Measurements from ENCODE around the gene CHCHD3.

The CHCHD3 gene

DNA sequence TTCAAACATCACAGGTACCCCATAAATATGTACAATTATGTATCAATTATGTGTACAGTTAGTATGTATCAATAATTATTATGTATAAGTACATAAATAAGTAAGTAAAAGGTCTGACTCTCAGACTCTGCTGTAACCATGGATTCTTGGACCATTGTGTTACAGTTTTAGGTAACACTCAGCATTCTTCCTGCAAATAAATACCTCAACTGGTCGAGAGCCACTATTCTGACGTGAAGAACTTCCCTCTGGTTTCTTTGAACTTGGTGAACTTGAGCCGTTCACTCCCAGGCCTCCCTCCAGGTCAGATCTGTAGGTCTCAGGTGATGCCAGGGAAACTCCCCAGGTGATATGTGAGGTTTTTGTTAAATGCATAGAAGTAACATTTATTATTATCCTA lies 313.8 kb downstream of the CHCHD3 start:
- no peak for DNase-seq (ENCODE audit: low read depth)

DNA sequence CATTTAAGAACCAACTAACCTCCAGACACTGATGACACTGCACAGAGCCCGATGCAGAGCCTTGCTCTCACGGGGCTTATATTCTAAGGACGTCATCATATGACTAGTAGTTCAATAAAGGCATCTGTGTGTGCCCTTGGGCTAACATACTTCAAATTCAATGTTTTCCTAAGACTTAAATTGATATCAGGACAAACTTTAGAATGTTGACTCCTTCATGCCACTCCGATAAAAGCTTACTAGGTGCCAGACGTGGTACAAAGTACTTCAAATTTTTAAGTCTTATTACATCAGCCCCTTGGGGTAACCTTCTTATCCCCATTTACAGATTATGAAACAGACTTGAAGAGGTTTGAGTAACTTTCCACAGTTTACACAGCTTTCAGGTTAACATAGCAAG lies 314.5 kb downstream of the CHCHD3 start:
- DNase-seq (ENCODE audit: low read depth): no peak

DNA sequence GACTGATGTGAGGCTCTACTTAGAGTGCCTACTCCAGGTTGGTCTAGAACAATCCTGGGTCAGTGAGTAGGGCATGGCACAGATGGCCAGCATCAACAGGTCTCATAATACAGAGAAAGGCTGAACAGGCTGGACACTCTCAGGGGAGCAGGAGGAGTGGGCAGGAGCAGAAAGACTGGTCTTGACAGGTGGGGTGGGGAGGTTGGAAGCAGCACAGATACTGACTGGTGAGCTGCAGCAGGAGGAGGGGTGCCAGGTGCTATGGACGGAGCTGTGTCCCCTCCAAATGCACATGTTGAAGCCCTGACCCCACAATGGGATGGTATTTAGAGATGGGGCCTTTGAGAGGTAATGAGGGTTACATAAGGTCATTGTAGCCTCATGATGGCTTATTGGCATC lies 315.2 kb downstream of the CHCHD3 start:
- no peak for DNase-seq (ENCODE audit: low read depth)

DNA sequence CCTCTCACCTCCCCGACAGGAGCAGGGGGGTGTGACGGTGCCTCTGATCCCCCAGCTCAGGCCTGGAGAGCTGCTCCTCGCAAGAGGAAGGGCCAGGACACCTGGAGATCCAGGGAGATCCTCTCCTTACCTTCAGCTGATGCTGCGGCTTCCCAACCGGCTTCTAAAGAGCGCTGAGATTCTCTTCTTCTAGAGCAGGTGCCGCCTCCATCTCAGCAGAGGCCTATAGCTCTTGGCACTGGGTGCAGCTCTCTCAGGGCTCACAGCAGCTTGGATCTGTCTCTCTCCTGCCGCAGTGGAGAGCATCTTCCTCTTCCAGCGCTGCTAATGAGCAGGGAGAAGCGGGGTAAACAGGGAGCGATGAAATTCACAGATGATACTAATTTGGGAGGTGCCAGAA lies 316.0 kb downstream of the CHCHD3 start:
- no peak for DNase-seq (ENCODE audit: low read depth)

DNA sequence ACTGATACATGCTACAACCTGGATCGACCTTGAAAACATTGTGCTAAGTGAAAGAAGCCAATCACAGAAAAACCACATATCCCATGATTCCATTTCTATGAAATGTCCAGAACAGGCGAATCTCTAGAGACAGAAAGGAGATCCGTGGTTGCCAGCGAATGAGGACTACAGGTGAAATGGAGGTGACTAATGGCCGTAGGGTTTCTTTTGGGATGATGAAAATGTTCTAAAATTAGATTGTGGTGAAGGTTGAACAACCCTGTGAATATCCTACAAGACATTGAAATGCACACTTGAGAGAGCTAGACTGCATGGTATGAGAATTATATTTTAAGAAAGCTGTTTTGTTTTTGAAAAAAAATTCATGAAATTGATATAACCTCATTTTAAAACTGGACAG lies 317.1 kb downstream of the CHCHD3 start:
- DNase-seq (ENCODE audit: low read depth): no peak

DNA sequence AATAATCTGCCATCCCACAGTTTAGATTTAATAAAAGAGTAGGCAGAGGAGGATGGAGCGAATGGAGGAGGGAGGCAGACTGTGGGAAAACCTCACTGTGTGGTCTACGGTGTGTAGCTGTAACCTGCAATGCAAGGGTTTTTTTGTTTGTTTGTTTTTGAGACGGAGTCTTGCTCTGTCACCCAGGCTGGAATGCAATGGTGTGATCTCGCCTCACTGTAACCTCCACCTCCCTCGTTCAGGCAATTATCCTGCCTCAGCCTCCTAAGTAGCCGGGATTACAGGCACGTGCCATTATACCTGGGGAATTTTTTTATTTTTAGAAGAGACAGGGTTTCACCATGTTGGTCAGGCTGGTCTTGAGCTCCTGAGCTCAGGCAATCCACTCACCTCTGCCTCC lies 321.0 kb downstream of the CHCHD3 start:
- no peak for DNase-seq (ENCODE audit: low read depth)

DNA sequence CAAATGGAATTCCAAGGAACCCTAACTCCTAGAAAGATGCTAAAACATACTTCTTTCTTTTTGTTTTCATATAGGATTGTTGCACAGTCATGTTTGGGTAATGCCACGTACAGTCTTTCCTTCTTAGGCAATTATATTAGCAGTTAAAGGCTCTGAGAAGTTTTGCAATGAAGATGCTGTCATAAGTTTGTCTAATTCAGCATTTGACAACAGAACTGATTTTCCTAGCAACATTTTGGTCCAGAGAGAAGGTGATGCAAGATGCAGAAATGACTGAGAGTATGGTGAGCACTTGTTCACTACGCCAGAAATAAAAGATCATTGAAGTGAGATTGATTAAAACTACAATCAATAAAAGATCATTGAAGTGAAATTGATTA lies 321.7 kb downstream of the CHCHD3 start:
- DNase-seq (ENCODE audit: low read depth): no peak

DNA sequence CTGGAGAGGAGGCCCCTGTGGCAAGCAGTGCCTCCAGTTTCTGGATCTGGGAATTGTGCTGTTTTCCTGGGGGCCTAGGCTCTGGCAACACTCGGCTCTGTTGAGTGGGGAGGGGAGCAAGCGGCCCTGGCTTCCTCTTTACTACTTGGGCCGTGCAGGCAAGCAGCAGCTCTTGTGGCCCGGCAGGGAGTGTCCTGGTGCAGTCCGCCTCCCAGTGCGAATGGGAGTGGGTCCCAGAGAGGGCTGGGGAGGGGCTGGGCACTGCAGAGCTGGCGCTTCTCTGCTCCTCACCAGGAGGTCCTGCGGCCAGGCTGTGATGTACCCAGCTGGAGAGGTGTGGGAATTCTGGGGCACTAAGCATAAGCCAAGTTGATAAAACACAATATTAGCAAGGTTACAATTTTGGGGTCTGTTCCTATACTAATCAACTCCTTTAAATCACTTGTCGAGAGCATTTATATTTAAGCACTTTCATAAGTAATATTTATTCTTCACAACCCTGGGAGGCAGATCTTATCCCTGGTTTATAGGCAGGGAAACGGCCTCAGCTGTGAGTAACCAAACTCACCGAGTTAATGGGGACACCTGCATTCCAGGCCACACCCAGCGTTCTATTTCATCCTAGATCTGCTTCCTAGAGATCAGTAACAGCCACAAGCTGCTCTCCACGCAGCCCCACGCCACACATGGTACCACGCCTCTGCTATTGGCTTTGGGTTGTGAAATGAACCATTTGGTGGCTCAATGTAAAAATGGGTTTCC lies 322.2 kb downstream of the CHCHD3 start:
- DNase-seq (ENCODE audit: low read depth): no peak

DNA sequence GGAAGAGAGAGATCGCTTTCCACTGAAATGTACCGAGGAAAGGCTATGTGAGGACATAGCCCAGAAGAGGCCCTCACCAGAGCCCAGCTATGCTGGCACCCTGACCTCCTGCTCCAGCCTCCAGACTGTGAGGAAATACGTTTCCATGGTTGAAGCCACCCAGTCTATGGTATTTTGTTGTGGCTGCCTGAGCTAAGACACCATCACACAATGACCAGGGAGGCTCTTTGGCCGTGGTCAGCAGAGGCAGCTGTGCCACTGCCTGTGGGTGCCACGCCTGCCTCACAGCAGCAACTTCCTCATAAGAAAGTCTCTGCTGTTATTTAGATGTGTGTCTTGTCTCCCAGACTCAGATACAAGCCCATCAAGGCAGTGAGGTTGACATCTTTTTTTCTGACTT lies 322.9 kb downstream of the CHCHD3 start:
- DNase-seq (ENCODE audit: low read depth): no peak

DNA sequence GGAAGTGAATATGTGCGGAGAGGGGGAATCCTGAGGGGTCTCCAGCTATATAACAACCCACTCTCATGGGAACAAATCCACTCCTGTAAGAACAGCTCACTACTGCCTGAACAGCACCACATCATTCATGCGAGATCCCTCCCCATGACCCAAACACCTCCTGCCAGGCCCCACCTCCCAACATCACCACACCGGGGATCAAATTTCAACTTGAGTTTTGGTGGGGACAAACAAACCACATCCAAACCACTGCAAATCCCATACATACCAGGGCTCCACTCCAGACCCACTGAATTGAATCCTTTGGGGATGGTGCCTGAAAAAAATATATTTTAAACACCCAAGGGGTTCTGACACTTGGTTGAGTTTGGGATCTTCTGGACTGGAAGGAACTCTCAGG lies 324.1 kb downstream of the CHCHD3 start:
- no peak for DNase-seq (ENCODE audit: low read depth)

DNA sequence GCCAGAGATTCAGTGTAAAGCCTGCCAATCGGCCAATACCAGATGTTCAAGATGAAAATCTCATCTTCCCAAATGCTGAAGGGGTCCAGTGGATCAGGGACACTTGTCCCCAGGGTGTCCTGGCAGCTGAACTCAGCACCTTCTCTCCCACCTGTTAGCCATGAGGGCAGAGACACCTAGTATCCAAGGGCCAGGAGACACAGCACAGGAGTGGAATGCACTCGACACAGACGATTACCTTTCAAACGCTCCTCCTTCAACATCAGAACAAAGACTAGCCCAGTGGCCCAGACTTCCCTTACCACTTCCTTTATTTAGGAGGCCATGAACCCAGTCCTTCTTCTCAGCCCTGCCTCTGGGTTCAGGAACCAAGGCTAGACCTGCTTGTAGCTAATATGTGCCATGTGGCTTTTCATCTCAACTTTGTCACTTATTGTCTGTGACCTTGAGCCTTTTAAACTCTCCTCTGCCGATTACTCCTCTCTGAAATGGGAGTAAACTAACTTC lies 325.4 kb downstream of the CHCHD3 start:
- DNase-seq (ENCODE audit: low read depth): no peak

DNA sequence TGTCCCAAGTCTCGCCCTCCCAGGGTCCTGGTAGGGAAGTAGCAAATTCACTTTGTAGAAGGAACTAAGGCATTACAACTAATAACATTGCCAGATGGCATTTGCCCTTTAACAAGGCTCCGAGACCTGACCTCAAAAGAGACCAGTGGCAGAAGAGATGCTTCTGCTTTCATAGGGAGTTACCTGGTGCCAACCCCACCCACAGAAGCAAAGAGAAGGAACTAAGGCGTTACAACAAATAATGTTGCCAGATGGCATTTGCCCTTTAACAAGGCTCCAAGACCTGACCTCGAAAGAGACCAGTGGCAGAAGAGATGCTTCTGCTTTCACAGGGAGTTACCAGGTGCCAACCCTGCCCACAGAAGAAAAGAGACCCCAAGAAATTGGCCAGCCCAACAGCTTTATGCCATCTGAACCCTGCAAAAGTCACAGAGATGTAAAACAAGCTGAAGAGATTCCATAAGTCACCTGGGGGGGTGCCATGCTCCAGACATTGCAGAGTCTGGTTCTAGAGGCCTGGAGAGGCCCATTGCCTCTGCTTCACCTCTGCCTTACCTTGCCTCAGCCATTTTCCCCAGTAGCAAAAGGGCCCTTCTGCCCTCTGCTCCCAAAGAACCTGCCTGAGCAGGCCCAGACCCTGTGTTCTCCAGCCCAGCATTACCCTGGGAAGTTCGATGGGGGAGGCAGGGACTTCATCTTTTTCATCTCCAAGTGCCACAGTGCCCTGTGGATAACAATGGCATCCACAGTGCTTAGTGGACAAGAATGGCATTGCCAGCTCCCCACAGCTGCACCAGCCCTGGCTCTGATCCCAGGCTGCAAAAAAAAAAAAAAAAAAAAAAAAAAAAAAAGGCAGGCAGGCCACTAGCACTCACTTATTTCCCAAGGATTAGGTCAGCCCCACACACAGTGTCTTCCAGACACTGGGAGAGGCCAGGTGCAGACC lies 326.1 kb downstream of the CHCHD3 start:
- no peak for DNase-seq (ENCODE audit: low read depth)

DNA sequence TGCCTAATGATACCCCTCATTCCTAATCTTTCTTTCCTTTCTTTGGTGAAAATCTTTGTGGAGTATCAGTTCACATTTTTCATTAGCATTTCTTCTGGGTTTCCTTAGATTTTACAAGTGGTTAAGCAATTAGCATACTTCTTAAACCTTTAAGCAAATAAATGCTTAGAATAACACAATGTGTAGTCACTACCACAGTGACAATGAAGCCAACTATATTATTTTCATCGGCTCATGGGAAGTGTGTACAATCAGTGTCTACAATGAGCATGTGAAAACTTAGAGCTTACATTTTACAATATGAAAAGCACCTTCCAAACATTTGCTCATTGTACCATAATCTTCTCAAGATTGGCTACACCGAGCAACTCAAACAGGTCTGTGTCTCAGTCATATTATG lies 329.5 kb downstream of the CHCHD3 start:
- DNase-seq (ENCODE audit: low read depth): no peak

DNA sequence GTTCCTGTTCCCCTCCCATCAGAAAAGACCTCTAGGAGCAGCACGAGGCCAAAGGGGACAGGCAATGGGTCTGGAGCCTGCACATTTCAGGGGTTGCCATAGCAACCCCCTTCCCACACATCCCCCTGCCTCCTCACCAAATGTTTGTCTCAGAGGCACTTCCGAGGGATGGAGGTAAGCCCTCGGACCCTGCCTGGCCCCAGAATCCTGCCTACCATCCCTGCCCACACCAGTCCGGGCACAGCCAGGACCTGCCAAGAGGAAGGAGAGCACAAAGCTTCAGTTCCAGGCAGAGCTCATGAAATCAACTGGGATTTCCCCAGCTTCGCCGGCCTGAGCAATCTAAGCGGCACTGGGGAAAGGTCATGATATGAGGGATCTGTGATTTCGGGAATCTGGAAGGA lies 330.6 kb downstream of the CHCHD3 start:
- DNase-seq (ENCODE audit: low read depth): no peak

DNA sequence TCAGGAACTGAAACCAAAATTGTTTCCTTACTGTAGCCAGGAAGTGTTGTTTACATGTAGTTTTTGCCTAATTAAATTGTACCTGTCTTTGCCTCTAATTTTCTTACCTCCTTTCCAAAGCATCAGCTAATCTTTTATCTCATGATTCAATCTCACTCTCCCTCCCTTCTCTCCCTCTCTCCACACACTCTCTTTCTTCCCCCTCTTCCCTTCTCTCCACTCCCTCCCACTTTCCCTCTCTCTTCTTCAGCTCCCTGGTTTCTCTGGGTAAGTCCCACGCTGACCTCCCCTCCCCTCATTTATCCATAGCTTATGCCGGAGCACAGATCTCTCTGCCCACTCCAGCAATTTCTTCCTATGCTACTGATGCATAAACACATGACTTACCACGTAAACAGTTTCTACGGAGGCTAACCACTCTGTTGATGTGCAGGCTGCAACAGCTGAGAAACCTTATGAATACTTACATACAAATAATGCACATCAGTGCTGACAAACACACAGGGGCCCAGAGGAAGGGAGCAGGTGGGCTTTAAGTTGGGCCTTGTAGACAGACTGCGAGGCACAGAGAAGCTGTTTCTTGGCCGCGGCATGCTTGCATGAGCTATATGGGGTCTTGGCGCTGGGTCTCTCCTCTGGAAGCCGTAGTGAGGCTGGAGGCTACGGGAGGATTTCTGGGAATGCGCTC lies 331.2 kb downstream of the CHCHD3 start:
- no peak for DNase-seq (ENCODE audit: low read depth)

DNA sequence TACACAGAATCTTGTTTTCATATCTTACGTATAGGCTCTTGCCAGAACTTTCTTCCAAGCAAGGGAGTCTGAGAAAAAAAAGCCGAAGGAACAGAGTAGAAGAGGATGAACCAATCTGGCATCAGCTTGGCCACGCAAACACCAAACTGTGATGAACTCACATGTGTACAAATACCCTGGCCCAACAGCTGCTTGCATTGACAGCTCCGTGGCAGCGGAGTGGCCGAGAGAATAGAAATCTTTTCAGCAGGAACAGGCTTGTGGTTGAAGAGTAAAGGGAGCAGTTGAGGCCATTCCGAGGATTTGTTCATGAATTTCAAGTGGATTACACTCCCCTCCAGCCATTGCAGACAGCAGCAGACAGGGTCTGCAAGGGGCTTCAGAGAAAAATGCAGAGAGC lies 331.8 kb downstream of the CHCHD3 start:
- DNase-seq (ENCODE audit: low read depth): no peak

DNA sequence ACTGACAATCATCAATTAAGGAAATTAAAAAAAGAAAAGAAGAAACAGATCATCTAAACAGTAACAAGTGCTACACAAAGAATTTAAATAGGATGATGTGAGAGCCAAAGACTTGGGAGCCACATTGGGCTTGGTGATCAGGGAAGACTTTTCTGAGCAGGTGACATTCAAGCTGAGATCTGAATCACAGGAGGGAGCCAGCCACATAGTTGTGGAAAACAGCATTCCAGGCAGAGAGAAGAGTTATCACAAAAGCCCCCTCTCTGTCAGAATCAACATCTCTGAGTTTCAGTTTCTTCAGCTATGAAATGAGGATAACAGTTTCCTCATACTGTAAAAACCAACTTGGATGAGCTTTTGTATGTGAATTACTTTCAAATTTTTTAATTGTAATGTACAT lies 336.4 kb downstream of the CHCHD3 start:
- no peak for DNase-seq (ENCODE audit: low read depth)

DNA sequence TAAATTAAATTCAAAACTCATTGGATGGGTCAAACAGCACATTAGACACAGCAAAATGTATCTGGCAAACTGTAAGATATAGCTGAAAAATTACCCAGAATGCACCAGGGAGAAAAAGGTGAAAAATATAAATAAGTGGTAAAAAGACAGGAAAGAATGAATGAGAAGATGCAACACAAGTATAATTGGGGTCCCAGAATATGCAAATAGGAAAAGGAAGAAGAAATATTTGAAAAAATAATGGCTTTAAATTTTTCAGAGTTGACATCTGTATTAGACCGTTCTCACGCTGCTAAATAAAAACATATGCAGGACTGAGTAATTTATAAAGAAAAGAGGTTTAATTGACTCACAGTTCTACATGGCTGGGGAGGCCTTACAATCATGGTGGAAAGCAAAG lies 337.9 kb downstream of the CHCHD3 start:
- DNase-seq (ENCODE audit: low read depth): no peak

DNA sequence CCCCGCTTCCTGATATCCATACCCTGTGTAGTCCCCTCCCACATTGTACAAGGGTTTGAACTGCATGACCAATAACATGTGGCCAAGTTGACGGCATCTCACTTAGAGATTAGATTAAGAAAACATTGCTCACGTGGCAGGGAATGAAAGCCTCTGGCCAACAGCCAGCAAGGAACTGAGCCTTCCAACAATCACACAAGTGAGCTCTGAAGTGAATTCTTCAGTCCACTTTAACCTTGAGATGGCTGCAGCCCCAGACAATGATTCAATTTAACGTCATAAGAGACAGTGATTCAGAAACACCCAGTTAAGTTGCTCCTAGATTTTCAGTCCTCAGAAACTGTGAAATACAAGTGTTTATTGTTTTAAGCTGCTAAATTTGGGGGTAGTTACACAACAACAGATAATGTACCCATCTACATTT lies 339.7 kb downstream of the CHCHD3 start:
- DNase-seq (ENCODE audit: low read depth): no peak

DNA sequence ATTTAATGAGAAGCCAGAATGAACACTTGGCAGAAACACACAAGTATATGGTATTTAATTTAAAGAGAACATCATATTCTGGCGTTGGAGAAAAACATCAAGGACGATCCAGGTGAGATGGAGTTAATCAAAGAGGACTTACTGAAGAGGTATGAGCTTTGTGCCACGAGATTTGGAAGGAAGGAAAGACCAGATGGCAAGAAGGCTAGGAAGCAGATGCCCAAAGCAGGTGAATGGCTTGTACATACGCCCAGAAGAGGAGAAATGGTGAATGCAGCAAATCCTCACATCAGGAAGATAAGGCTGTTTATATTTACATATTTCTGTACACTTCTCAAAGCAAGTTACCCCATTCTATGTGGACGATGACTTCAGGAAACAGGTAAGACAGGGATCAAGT lies 341.7 kb downstream of the CHCHD3 start:
- no peak for DNase-seq (ENCODE audit: low read depth)

DNA sequence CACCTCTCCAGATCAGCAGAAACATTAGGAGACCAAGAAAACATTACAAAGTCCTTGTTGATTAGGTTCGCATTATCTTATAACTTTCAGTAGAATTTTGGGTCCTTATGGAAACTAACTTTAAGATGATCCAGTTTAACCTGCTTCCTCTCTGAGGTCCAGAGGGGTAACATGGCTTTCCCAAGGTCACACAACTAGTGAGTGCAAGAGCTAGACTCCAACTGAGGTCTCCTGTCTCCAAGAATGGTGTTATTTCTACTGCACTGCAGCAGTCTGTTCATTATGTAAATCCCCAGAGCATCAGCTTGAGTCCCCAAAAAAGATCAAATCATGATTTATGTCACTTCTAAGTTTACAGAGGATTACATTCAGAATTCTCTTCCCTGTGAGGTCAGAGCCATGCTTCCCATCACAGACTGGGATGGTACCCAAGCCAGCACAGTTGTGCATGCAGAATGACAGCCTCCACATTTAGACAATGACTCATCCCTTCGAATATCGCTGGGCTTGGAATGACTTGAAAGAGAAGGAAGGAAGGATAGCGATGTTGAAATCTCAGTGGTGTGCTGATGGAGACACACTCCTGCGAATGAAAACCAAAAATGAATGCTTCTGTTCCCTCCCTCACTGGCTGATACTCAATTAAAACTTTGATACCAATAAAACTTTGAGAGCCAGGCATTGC lies 342.5 kb downstream of the CHCHD3 start:
- no peak for DNase-seq (ENCODE audit: low read depth)

DNA sequence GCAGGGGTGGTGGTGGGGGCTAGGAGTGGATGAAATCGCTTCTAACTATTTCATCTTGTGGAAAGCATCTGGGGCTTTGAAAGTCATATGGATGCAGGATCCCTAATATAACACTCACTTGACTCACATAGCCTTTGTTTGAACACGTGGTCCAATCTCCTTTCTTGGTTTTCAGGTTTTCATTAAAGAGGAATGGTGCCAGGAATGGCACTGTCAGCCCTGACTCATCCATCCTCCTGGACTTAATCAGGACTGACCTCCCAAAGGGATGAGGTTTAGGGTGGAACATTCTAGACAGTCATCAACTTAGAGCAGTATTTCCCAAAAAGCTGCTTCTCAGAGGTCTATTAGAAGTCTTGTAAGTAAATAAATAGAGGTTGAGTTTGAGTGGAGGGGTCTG lies 343.6 kb downstream of the CHCHD3 start:
- no peak for DNase-seq (ENCODE audit: low read depth)

Measured in activated T-helper 9 cell treated with anti-CD3 and anti-CD28 coated beads, Interleukin-2, amount 50 U/mL, for 16 hours (primary cell).